NCI-H2029 (cell line): ENCODE results near the gene COL5A1.
"Not testable (repeated sequence)": the region's sequence is repeated elsewhere in the genome, so short reads cannot be mapped to it uniquely, and the experiment has no call there.

ENCODE experiments used
- DNase-seq: peaks from one replicate; lab custom pipeline; 2025; lab: John Stamatoyannopoulos, UW

The COL5A1 gene

DNA sequence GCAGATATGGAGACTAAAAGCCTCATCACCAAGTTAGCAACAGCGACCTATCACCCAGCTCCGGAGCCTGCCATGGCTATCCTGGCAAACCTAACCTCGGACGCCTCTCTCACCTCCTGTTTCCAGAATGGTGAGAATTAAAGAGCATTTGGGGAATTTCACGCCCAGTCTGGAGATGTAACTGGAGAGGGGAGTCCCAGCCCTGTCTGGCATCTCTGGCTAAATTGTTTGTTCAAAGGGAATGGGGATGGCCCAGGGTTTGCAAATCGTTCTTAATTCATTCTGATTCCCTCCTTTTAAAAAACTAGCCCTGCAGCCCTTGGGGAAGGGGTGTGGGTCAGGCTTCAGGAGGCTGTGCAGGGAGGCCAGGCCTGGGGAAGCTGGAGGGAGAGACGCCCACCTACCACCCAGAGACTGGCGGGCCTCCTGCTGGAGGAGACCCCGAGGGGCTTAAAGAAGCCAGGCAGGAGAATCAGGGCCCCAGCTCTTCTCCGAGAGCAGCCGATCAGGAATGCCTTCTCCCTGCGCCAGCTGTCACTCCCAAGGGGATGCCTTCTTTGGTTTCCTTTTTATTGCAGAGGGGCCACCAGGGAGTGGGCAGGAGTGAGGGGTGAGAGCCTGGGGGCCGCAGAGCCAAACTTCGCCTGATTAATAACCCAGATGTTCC is 964 bp upstream of the COL5A1 start:
- DNase-seq = no peak

DNA sequence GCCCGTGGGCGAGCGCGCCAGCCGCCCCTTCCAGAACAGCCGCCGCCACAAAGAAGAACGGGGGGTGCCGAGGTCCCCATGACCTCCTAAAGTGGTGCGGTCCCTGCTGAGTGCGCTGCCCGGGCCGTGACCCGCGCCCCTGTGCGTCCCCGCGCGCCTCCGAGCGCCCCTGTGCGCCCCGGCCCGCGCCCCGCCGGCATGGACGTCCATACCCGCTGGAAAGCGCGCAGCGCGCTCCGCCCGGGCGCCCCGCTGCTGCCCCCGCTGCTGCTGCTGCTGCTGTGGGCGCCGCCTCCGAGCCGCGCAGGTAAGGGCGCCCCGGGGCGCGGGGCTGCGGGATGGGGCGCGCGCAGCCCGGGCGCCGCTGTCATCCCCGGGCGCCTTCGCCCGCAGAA is 384 bp downstream of the COL5A1 start:
- no peak for DNase-seq

GRCh38 chr9:134642385-134643181 is 980 bp downstream of the COL5A1 start:
- DNase-seq = no peak

- no peak for DNase-seq
Observed at GRCh38 chr9:134643222-134643671, 1.6 kb downstream of the COL5A1 start.

DNA sequence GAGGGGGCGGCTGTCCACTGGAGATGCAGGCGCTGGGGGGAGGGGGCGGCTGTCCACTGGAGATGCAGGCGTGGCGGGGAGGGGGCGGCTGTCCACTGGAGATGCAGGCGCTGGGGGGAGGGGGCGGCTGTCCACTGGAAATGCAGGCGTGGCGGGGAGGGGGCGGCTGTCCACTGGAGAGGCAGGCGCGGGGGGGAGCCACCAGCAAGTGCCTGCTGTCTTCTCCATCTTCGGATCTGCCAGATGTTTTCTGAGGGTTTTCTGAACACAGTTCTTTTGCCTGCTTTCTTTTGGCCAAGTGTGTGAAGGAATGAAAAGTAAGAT is 2.8 kb downstream of the COL5A1 start:
- not testable (repeated sequence) for DNase-seq

GRCh38 chr9:134644725-134645606 is 3.4 kb downstream of the COL5A1 start:
- no peak for DNase-seq

DNA sequence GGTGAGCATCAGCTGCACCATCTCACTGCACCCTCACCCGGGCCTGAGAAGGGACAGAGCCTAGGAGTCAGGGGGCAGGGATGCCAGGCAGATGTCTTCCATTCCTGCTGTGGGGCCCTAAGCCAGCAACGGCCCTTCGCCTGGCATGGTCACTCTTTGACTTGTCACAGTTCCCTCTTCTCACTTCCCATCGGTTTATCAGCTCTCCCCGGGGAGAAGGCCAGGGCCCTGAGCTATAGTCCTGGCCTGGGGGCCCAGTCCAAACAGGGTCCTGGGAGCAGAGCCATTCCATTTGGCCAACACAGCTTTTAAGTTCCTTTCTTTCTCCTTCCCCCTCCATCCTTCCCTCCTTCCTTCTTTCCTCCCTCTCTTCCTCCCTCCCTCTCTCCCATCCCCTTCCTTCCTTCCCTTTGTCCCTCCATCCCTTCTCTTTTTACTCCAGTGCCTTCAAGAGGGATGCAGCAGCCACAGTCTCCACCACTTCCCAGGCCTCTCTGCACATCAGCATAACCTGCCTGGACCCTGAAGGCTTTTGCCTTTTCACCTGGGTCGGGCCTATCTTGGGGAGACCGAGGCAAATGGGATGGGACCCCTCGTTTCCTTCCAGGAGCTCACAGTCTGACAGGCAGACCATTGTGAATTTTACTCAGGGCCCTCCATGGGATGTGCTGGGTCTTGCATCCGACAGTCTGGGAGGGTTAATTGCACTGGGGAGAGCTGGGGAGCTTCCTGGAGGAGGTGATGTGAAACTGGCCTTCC is 4.2 kb downstream of the COL5A1 start:
- DNase-seq = no peak

DNA sequence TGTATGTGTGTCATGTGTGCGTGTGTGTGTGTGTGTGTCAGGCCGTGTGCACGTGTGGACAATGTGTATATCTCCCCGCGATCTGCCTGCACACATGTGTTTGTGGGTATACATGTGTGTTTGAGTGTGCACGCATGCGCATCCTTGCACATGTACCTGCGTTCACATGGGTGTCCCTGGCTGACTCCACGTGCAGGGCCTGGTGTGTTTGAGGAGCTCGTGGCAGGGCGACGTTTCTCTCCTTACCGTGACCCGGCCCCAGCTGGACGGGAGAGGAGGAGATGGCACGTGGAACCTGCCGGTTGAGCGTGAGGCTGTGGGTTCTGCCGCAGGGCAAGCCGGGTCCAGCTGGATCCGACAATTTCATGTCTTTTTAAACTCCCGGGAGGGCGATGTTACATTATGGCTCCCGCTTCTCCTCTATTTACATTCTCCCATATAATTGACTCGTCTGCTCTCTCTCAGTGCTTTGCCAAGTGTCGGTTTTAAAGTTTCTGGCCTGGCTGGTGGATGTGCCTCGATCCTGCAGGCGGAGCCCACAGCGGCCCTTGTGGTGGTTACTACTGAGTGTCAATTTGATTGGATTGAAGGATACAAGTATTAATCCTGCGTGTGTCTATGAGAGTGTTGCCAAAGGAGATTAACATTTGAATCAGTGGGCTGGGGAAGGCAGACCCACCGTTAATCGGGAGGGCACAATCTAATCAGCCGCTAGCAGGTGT is 5.9 kb downstream of the COL5A1 start:
- no peak for DNase-seq

- no peak for DNase-seq
Observed at GRCh38 chr9:134648701-134649530, 7.3 kb downstream of the COL5A1 start.

- DNase-seq = no peak
Observed at GRCh38 chr9:134650431-134651190, 9.0 kb downstream of the COL5A1 start.

GRCh38 chr9:134651226-134651905 is 9.8 kb downstream of the COL5A1 start:
- DNase-seq = no peak

DNA sequence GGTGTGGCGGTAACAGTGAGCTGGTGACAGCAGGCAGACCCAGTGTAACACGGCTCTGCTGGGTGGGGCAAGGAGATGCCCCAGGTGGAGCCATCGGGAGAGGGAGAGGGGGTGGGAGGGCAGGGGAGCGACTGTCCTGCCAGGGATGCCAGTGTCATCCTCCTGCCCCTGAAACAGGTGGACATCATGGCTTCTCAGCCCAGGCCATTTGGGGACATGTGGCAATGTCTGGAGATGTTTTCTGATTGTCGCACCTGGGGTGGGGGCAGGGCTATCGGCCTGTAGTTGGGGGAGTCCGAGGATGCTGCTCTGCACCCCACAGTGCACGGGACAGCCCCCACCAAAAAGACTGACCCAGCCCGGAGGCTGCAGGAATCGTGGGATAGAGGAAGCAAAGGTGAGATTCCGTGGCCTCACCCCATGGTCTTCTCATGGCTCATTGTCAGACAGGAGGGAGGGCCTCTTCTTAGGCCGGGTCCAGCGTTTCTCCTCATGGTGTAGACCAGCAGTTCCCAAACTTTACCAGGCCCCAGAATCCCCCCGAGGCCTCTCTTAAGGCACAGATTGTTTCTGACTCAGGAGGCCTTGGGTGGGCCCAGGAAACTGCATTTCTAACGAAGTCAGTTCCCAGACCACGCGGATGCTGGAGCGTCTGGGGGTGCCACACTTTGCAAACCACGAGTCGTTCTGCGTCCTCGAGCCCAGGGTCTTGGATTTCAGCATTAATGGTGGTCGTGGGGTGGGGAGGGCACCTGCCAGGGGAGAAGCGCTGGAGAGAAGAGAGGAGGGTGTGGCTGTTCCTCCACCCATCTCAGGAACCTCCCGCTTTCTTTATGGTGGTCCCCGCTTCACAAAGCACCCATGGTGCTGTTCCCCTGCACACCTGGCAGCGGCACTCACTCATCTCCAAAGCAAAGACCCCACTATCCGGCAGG is 11.0 kb downstream of the COL5A1 start:
- DNase-seq = no peak

- no peak for DNase-seq
Observed at GRCh38 chr9:134653259-134654009, 11.8 kb downstream of the COL5A1 start.

- no peak for DNase-seq
Observed at GRCh38 chr9:134655101-134655500, 13.5 kb downstream of the COL5A1 start.

DNA sequence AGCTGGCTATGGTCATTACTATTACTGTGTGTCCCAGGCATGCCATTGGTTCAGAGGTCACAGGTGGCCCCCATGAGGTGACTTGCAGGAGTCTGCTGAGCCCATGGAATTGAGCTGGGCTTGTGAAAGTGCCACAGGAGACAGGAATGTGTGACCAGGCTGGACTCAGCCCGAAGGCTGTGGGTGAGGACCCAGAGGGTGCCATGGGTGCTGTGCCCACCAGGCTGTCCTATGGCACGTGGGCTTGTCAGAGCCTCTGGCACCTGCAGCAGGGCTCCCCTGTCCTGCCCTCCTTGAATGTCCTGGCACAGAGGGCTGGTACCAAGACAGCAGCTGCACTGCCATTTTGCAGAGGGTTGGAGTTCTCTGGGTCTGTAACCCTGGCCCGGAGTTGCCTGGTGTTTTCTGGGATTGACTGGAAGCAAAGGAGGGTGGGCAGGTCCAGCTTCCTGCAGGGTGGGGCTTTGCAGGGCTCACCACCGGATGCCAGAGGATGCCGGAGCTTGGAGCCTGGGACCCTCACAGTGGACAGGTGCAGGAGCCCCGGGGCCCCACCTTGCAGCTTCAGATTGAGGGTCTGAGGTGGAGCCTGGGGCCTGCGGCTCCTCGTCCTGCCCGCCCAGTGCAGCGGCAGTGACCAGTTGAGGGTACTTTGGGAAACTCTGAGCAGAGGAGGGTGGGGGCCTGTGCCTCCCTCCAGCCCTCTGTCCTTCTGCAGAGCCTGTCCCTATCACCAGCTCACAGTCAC is 14.2 kb downstream of the COL5A1 start:
- DNase-seq = no peak

DNA sequence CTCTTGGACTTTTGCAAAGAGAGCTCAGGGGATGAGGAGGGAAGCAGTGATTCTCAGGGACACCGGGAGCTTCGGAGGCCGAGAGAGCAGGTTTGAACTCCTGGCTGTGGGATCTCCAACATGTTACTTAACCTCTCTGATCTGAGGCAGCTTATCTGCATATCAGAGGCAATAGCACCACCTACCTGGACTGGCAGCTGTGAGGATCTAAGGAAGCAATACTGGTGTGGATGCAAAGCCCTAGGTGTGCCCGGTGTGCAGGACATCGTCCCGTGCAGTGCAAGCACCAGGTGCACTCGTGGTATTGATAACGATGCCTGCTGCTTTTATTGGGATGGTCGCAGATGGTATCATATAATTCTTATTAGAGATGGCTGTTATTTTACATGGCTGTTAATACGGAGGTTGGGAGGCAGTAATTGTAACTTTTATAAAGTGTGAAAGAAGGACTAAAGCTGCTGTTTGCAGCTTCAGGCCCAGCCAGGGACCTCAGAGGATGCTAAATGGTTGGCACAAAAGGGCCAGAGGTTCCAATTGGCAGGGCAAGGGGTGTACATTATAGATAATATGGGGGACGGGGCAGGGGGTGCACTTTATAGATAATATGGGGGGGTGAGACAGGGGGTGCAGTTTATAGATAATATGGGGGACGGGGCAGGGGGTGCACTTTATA is 14.9 kb downstream of the COL5A1 start:
- no peak for DNase-seq
